GM12878 (cell line): ENCODE data around the gene GRIK5. TPM values are rescaled to one million over a fixed set of nuclear protein-coding genes. Genes with fewer than 3 reads are reported as not detected.

Experiments used
- ATAC-seq: fragments of 200-7000 bp; cut with Tn5 transposase; 3 replicates; pipeline ENCODE4 v1.9.1; 2020; ENCODE audit warnings: mild to moderate bottlenecking, moderate library complexity
- BruUV-seq: library from RNA; stranded (reverse); fragments of 400-500 nt; replicated peaks from 2 replicates; lab custom pipeline; 2021; lab: Mats Ljungman, UMichigan
- CTCF ChIA-PET: fragments of 300-600 bp; sonication (Branson Sonifier 250); formaldehyde crosslinking; extraction: SDS; loops from one replicate; lab custom pipeline; 2021; ENCODE audit warnings: inconsistent platforms; lab: Yijun Ruan, JAX
- POLR2A ChIA-PET: fragments of 350-600 bp; formaldehyde crosslinking; extraction: SDS; loops from one replicate; lab custom pipeline; 2021; ENCODE audit warnings: inconsistent platforms; lab: Charles Lee
- RAD21 ChIA-PET: fragments of 300-600 bp; sonication (Branson Sonifier 250); formaldehyde crosslinking; loops from one replicate; lab custom pipeline; 2023; ENCODE audit warnings: antibody characterized with exemption; ENCODE audit not compliant: unreplicated experiment; lab: Charles Lee
- SMC1A ChIA-PET: fragments of 300-600 bp; sonication (Branson Sonifier 250); formaldehyde crosslinking; loops from one replicate; lab custom pipeline; 2023; ENCODE audit not compliant: unreplicated experiment, uncharacterized antibody; lab: Charles Lee
- DNase-seq: peaks from one replicate; pipeline ENCODE4 v3.0.0-alpha.2; 2011; ENCODE audit warnings: low read depth, low spot score
- FAIRE-seq: peaks from 3 replicates; lab custom pipeline; 2011; peaks lifted over from hg19 to GRCh38; lab: Jason Lieb, UNC
- H2AFZ ChIP-seq: 2 replicates; pipeline ENCODE4 v1.6.0; 2011; ENCODE audit warnings: low read depth, low read length, control low read depth; ENCODE audit not compliant: control insufficient read depth
- H3K27ac ChIP-seq: 2 replicates; pipeline ENCODE4 v1.5.1; 2011; ENCODE audit warnings: control low read depth; ENCODE audit not compliant: control insufficient read depth, insufficient read depth
- H3K27me3 ChIP-seq, 2 experiments: replicated peaks in 1 of 2; 2 replicates each; pipeline versions ENCODE4 v1.6.0 to v1.6.1; 2011; ENCODE audit warnings: low read length in 1 of 2; ENCODE audit not compliant: control insufficient read depth in 2 of 2, insufficient read depth in 2 of 2
- H3K36me3 ChIP-seq, 2 experiments: 2 replicates each; pipeline ENCODE4 v1.5.1; 2011; ENCODE audit warnings: low read length in 1 of 2; ENCODE audit not compliant: control insufficient read depth in 2 of 2, insufficient read depth in 2 of 2
- H3K4me1 ChIP-seq: 2 replicates; pipeline ENCODE4 v1.6.1; 2011; ENCODE audit warnings: mild to moderate bottlenecking, low read length, moderate library complexity, mixed read lengths; ENCODE audit not compliant: control insufficient read depth, insufficient read depth
- H3K4me2 ChIP-seq: 2 replicates; pipeline ENCODE4 v1.6.0; 2011; ENCODE audit warnings: control low read depth; ENCODE audit not compliant: control insufficient read depth, insufficient read depth
- H3K4me3 ChIP-seq: fragments of 200-600 bp; sonication (generic); 2 replicates; pipeline ENCODE4 v1.5.1; 2016
- H3K79me2 ChIP-seq: 2 replicates; pipeline ENCODE4 v1.6.0; 2011; ENCODE audit warnings: low read length; ENCODE audit not compliant: control insufficient read depth, insufficient read depth
- H3K9ac ChIP-seq: 2 replicates; pipeline ENCODE4 v1.8.0; 2011; ENCODE audit warnings: low read length, control low read depth, mixed read lengths; ENCODE audit not compliant: control insufficient read depth, insufficient read depth
- H3K9me3 ChIP-seq: replicated peaks from 3 replicates; pipeline ENCODE4 v1.5.1; 2011; ENCODE audit warnings: mild to moderate bottlenecking, low read length; ENCODE audit not compliant: control insufficient read depth, insufficient read depth
- H4K20me1 ChIP-seq: 2 replicates; pipeline ENCODE4 v1.6.0; 2011; ENCODE audit not compliant: control insufficient read depth, insufficient read depth
- BCL11A ChIP-seq: IDR thresholded peaks from 2 replicates; pipeline ENCODE4 v1.6.1; 2011; ENCODE audit warnings: low read depth, low read length
- BCLAF1 ChIP-seq: fragments of 450-650 bp; IDR thresholded peaks from 2 replicates; pipeline ENCODE4 v1.6.1; 2017; ENCODE audit warnings: antibody characterized with exemption, mild to moderate bottlenecking, moderate library complexity
- EED ChIP-seq: sonication (generic); IDR thresholded peaks from 2 replicates; pipeline ENCODE4 v1.6.1; 2016; ENCODE audit warnings: antibody characterized with exemption, low read depth
- IKZF2 ChIP-seq, 2 experiments: fragments of 450-650 bp; IDR thresholded peaks; 2 replicates each; pipeline ENCODE4 v1.6.1; 2017; ENCODE audit warnings: mild to moderate bottlenecking in 2 of 2, moderate library complexity in 2 of 2
- JUNB ChIP-seq: IDR thresholded peaks from 2 replicates; pipeline ENCODE4 v1.6.1; 2016; ENCODE audit warnings: antibody characterized with exemption, mild to moderate bottlenecking
- LARP7 ChIP-seq: fragments of 450-650 bp; IDR thresholded peaks from 2 replicates; pipeline ENCODE4 v1.6.1; 2017; ENCODE audit warnings: mild to moderate bottlenecking
- MXI1 ChIP-seq: fragments of 150-350 bp; IDR thresholded peaks from 2 replicates; pipeline ENCODE4 v1.6.1; 2011; ENCODE audit warnings: low read depth, mild to moderate bottlenecking, inconsistent platforms, low read length, improper control_type of control experiment
- NR2F1 ChIP-seq: fragments of 450-650 bp; conservative IDR thresholded peaks from 2 replicates; pipeline ENCODE4 v1.6.1; 2017; ENCODE audit warnings: mild to moderate bottlenecking
- RB1 ChIP-seq: fragments of 450-650 bp; formaldehyde crosslinking; IDR thresholded peaks from 2 replicates; pipeline ENCODE4 v1.6.1; 2017; ENCODE audit warnings: mild to moderate bottlenecking, borderline replicate concordance
- SRF ChIP-seq, 2 experiments: IDR thresholded peaks; 2 replicates each; pipeline ENCODE4 v1.6.1; 2011; ENCODE audit warnings: low read depth in 2 of 2, low read length in 2 of 2, mild to moderate bottlenecking in 1 of 2, moderate library complexity in 1 of 2
- TBL1XR1 ChIP-seq: IDR thresholded peaks from 2 replicates; pipeline ENCODE4 v1.6.1; 2012; ENCODE audit warnings: low read depth, low read length, improper control_type of control experiment
- YY1 ChIP-seq: IDR thresholded peaks from 2 replicates; pipeline ENCODE4 v1.6.1; 2011; ENCODE audit warnings: low read depth, mild to moderate bottlenecking, low read length
- ZBTB11 ChIP-seq: fragments of 450-650 bp; formaldehyde crosslinking; IDR thresholded peaks from 2 replicates; pipeline ENCODE4 v1.5.0; 2022; ENCODE audit warnings: mild to moderate bottlenecking, missing genetic modification characterization
- ZNF217 ChIP-seq: fragments of 450-650 bp; IDR thresholded peaks from 2 replicates; pipeline ENCODE4 v1.6.1; 2017; ENCODE audit warnings: antibody characterized with exemption, mild to moderate bottlenecking
- WGBS: methylation state at CpG from one replicate; pipeline ENCODE4 v1.1.6; 2016; ENCODE audit warnings: low lambda C conversion rate; ENCODE audit not compliant: insufficient replicate concordance, insufficient coverage; ENCODE audit errors: missing lambda C conversion rate; 5-methylcytosine and 5-hydroxymethylcytosine counted together
- in situ Hi-C: fragments of 300-500 bp; cut with MboI; formaldehyde crosslinking; loops from 9 replicates; pipeline ENCODE4 v1.14.3; 2018; ENCODE audit warnings: mixed read lengths
- intact Hi-C: fragments of 100-400 bp; cut with micrococcal nuclease; formaldehyde crosslinking; loops from one replicate; pipeline ENCODE4 v1.14.2; 2022; ENCODE audit not compliant: unreplicated experiment
- polyA plus RNA-seq, 11 experiments: library from polyadenylated mRNA; depleted of rRNA in 4 of 11; unstranded in 6 of 11; stranded (reverse) in 5 of 11; fragments of >200 nt; fragmentation: Nextera tagmentation in 4 of 11; fragmentation: Illumina TruSeq in 1 of 11; extraction: Ambion mirVana in 4 of 11; extraction: Trizol in 1 of 11; gene quantifications; 1 replicate in 1 of 11; 2 replicates in 10 of 11; pipeline versions ENCODE4 v1.2.1 to v1.2.3, GENCODE V29; 2011 to 2016; ENCODE audit warnings: inconsistent platforms in 2 of 11, missing spikeins in 2 of 11, low read depth in 1 of 11
- total RNA-seq, 4 experiments: library from RNA; depleted of rRNA in 3 of 4; stranded (reverse); fragments of >200 nt in 3 of 4; fragmentation: Illumina TruSeq in 1 of 4; extraction: Trizol in 1 of 4; gene quantifications; 2 replicates each; pipeline versions ENCODE4 v1.2.1 to v1.2.3, GENCODE V29; 2013 to 2021
- TF ChIP-seq, protein P1 (sequence below): fragments of 450-650 bp; IDR thresholded peaks from 2 replicates; pipeline ENCODE4 v1.6.1; 2016; ENCODE audit warnings: mild to moderate bottlenecking
- TF ChIP-seq, protein P2 (sequence below): IDR thresholded peaks from 2 replicates; pipeline ENCODE4 v1.6.1; 2011; ENCODE audit warnings: borderline replicate concordance, low read depth, mild to moderate bottlenecking, moderate library complexity, mixed read lengths, low read length; ENCODE audit not compliant: insufficient read depth; ENCODE audit errors: extremely low read length

GRIK5 gene
- total and polyA plus RNA-seq, 10 of the 15 experiments (the other 5 are each of a cell fraction or from before 2014, with no cell fraction given), result 0.03 to 0.23 (median 0.07) TPM; not detected in 3

DNA sequence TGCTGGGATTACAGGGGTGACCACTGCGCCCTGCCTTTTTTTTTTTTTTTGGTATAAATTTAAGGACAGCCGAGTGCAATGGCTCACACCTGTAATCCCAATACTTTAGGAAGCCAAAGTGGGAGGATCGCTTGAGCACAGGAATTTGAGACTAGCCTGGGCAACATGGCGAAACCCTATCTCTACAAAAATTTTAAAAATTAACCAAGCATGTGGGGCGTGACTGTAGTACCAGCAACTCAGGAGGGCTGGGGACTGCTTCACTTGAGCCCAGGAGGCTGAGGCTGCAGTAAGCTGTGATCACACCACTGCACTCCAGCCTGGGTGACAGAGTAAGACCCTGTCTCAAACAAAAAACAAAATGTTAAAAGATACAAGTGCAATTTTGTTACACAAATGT, 27.5 kb upstream of the GRIK5 start (continued):
- TF ChIP-seq ZBTB11 (CRISPR knock-in tag) (no peak), LARP7 (no peak), SRF (IDR thresholded peaks at IDR 0.05; ENCODE audit: low read depth in 2 of 2, low read length in 2 of 2) (no peak), IKZF2 (IDR thresholded peaks at IDR 0.05) (no peak), BCL11A (no peak), EED (no peak), YY1 (no peak)
- TF ChIP-seq, protein P1, sequence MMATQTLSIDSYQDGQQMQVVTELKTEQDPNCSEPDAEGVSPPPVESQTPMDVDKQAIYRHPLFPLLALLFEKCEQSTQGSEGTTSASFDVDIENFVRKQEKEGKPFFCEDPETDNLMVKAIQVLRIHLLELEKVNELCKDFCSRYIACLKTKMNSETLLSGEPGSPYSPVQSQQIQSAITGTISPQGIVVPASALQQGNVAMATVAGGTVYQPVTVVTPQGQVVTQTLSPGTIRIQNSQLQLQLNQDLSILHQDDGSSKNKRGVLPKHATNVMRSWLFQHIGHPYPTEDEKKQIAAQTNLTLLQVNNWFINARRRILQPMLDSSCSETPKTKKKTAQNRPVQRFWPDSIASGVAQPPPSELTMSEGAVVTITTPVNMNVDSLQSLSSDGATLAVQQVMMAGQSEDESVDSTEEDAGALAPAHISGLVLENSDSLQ, result no peak
- TF ChIP-seq, all 136 proteins: peak for 0

- Histone ChIP-seq H3K9ac (no peak overlapping the region), H3K36me3 (peaks cover 32 to 38% of the 10 kb centered on the region in 2 experiments), H3K27ac (no peak overlapping the region), H3K4me1 (peaks cover 9% of the 10 kb centered on the region), H3K27me3 (no peaks in the 10 kb centered on the region), H3K79me2 (no peaks in the 10 kb centered on the region), H3K4me2 (no peak overlapping the region), H4K20me1 (no peaks in the 10 kb centered on the region), H3K9me3 (no peaks in the 10 kb centered on the region), H3K4me3 (no peak overlapping the region), H2AFZ (no peak overlapping the region)
- intact Hi-C loops, result no loop called here
- ChIA-PET CTCF (interaction anchor here (1.0 to 1.6 kb wide), 2 partner anchors 12 to 32 kb away, joined by 4 read pairs; no protein-coding TSS in a partner anchor), SMC1A (no interaction called here), RAD21 (no interaction called here), POLR2A (interaction anchor here (0.6 to 1.1 kb wide), 4 partner anchors 18 to 1860 kb away, joined by 3 to 6 read pairs (median 4); no protein-coding TSS in a partner anchor)
- ATAC-seq (no peak), FAIRE-seq (no peak), DNase-seq (no peak)
- 96% methylated on average over 13 of the region's 15 CpGs for WGBS
- in situ Hi-C loops, result no loop called here
- BruUV-seq, result no TSS peak
- TF ChIP-seq JUNB (no peak), TBL1XR1 (no peak), BCLAF1 (no peak), RB1 (no peak), NR2F1 (no peak), ZNF217 (no peak), MXI1 (no peak)
- TF ChIP-seq, protein P2, sequence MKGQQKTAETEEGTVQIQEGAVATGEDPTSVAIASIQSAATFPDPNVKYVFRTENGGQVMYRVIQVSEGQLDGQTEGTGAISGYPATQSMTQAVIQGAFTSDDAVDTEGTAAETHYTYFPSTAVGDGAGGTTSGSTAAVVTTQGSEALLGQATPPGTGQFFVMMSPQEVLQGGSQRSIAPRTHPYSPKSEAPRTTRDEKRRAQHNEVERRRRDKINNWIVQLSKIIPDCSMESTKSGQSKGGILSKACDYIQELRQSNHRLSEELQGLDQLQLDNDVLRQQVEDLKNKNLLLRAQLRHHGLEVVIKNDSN, result no peak
These were observed 26.3 kb upstream of the GRIK5 start for GRCh38 chr19:42096255-42096837.
